HG03469 (cell line): ENCODE data around the gene FNTB.

Source experiments
- ATAC-seq: cut with Tn5 transposase; IDR thresholded peaks from one replicate; pipeline ENCODE4 v1.9.1; 2021; ENCODE audit warnings: mild to moderate bottlenecking, moderate library complexity, moderate number of reproducible peaks; ENCODE audit not compliant: unreplicated experiment

The FNTB gene

GRCh38 chr14:65109357-65109756, 122.7 kb downstream of the FNTB start:
- ATAC-seq, result no peak

GRCh38 chr14:65110525-65110924, 123.8 kb downstream of the FNTB start:
- no peak for ATAC-seq
